Measurements from ENCODE around the gene KLKB1.
"Not testable (repeated sequence)": the region's sequence is repeated elsewhere in the genome, so short reads cannot be mapped to it uniquely, and the experiment has no call there.

KLKB1 gene

GRCh38 chr4:186271081-186271678, 43.9 kb downstream of the KLKB1 start:
- DNase-seq (ENCODE audit: low spot score), result no peak
- no peak for TF ChIP-seq CTCF (IDR thresholded peaks at IDR 0.05; ENCODE audit: extremely low read depth, missing control alignments)

- no peak for TF ChIP-seq CTCF (IDR thresholded peaks at IDR 0.05; ENCODE audit: extremely low read depth, missing control alignments)
- no peak for DNase-seq (ENCODE audit: low spot score)
These were observed 45.5 kb downstream of the KLKB1 start for GRCh38 chr4:186272699-186273391.

GRCh38 chr4:186273392-186273789, 46.1 kb downstream of the KLKB1 start:
- not testable (repeated sequence) for DNase-seq (ENCODE audit: low spot score)

GRCh38 chr4:186283311-186283710, 56.0 kb downstream of the KLKB1 start:
- no peak for TF ChIP-seq CTCF (IDR thresholded peaks at IDR 0.05; ENCODE audit: extremely low read depth, missing control alignments)
- DNase-seq (ENCODE audit: low spot score), result no peak

- TF ChIP-seq CTCF (IDR thresholded peaks at IDR 0.05; ENCODE audit: extremely low read depth, missing control alignments), result no peak
- DNase-seq (ENCODE audit: low spot score), result no peak
These were observed 57.8 kb downstream of the KLKB1 start for GRCh38 chr4:186285147-186285546.

GRCh38 chr4:186286581-186286980, 59.3 kb downstream of the KLKB1 start:
- no peak for DNase-seq (ENCODE audit: low spot score)
- no peak for TF ChIP-seq CTCF (IDR thresholded peaks at IDR 0.05; ENCODE audit: extremely low read depth, missing control alignments)

GRCh38 chr4:186291256-186291890, 64.1 kb downstream of the KLKB1 start:
- no peak for TF ChIP-seq CTCF (IDR thresholded peaks at IDR 0.05; ENCODE audit: extremely low read depth, missing control alignments)
- no peak for DNase-seq (ENCODE audit: low spot score)
